ENCODE measurements around the gene CLDN19. TPM values are rescaled to one million over a fixed set of nuclear protein-coding genes. Genes with fewer than 3 reads are reported as not detected.

The CLDN19 gene
- total RNA-seq, 4 donors from 2014 or later = 0.99 to 1.9 (median 1.1) TPM; not detected in 1

DNA sequence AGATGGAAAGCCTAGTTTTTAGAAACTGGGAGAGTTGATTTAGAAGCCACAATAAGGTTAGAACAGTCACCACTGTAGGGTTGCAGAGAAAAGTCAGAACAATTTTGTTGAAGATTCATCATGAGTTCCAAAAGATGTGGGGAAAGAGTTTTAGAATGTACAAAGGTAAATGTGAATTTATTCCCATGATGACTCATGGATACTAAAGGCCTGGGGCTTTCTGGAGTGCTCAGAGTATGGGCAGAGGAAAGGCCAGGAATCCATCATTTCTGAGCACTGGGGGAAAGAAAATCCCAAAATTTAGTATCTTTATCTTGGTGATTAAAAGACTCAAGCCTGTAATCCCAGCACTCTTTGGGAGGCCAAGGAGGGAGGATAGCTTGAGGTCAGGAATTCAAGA is 40.0 kb downstream of the CLDN19 start:
- TF ChIP-seq POLR2AphosphoS5 (IDR thresholded peaks at IDR 0.05) (no peak), POLR2A (IDR thresholded peaks at IDR 0.05; ENCODE audit: low read depth) (no peak), EP300 (IDR thresholded peaks at IDR 0.05) (no peak)
- TF ChIP-seq, protein P1, sequence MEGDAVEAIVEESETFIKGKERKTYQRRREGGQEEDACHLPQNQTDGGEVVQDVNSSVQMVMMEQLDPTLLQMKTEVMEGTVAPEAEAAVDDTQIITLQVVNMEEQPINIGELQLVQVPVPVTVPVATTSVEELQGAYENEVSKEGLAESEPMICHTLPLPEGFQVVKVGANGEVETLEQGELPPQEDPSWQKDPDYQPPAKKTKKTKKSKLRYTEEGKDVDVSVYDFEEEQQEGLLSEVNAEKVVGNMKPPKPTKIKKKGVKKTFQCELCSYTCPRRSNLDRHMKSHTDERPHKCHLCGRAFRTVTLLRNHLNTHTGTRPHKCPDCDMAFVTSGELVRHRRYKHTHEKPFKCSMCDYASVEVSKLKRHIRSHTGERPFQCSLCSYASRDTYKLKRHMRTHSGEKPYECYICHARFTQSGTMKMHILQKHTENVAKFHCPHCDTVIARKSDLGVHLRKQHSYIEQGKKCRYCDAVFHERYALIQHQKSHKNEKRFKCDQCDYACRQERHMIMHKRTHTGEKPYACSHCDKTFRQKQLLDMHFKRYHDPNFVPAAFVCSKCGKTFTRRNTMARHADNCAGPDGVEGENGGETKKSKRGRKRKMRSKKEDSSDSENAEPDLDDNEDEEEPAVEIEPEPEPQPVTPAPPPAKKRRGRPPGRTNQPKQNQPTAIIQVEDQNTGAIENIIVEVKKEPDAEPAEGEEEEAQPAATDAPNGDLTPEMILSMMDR (IDR thresholded peaks at IDR 0.05) = no peak
- Histone ChIP-seq H3K27me3 (no peaks in the 10 kb centered on the region), H3K9me3 (peaks cover 0 to 3% (median 0%) of the 10 kb centered on the region in 4 donors), H3K36me3 (peaks cover 72 to 100% (median 91%) of the 10 kb centered on the region in 4 donors), H3K4me1 (no peaks in the 10 kb centered on the region), H3K27ac (replicated peaks in 1 of 4) (no peak overlapping the region), H3K4me3 (no peak overlapping the region)
- no peak for DNase-seq (ENCODE audit: extremely low spot score)
- intact Hi-C loops (cut with DNase I) = no loop called here

DNA sequence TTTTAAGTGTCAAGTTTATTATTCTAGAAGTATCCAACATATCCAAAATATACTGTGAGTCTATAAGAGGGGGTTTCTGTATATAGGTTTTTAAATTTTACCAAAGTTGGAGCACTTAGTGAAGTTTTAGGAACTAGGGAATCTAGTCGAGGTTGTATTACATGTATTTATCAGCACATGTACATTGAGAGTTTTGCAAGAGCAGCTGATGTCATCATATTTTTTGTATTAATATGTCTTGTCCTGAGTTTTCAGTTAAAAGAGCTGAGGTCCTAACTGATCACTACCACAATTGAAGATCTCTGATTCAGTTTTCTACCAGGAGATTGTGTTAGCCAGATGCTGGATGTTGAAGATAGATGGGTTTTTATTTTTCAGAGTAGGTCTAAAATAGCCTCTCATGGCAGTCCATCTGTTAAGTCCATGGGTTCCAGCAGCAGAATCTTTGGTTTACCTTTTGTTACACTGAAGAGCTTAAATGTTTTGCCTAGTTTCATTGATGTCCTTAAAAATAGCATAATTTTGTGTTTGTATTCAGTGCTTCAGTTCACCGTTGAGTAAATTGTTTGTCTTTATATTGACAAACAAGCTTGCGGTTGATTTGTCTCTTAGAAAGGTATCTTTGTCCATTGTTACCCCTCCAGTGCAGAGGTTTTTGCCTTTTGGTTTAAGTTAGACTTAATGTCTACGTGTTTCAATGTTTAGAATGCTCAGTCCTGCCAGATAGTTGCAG is 41.8 kb downstream of the CLDN19 start:
- H3K36me3 ChIP-seq = peaks cover 58 to 93% (median 79%) of the 10 kb centered on the region in 4 donors

DNA sequence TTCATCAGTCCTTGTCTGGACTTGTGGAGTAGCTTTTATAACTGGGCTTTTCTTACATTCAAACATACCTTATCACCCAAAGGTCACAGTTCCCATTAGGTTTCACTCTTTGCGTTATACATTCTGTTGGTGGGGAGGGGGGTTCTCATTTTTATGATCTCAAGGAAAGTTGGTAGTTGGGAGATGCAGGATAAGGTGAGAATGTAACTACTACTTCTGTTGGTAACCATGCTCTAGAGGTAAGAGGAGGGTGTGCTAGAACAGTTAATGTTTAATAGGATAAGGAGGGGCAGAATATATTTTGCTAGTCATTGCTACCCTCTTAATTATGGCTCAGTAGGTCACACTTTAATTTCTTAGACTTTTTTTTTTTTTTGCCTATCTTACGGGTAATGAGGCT is 47.1 kb downstream of the CLDN19 start:
- Histone ChIP-seq H3K4me3 (no peak overlapping the region), H3K27me3 (no peaks in the 10 kb centered on the region), H3K27ac (replicated peaks in 1 of 4) (no peak overlapping the region), H3K4me1 (peaks cover 38 to 61% (median 57%) of the 10 kb centered on the region in 4 donors), H3K36me3 (peaks cover 17 to 40% (median 29%) of the 10 kb centered on the region in 4 donors), H3K9me3 (no peaks in the 10 kb centered on the region)
- TF ChIP-seq, protein P1 (IDR thresholded peaks at IDR 0.05) = no peak
- TF ChIP-seq POLR2A (IDR thresholded peaks at IDR 0.05; ENCODE audit: low read depth) (no peak), EP300 (IDR thresholded peaks at IDR 0.05) (no peak), POLR2AphosphoS5 (IDR thresholded peaks at IDR 0.05) (no peak)
- 90% methylated on average over 2 of the region's 2 CpGs for WGBS
- no peak for DNase-seq (ENCODE audit: extremely low spot score)
- intact Hi-C loops (cut with DNase I) = no loop called here

More for the DNA sequence above, 41.8 kb downstream of the CLDN19 start:
- TF ChIP-seq, protein P1 (IDR thresholded peaks at IDR 0.05) = no peak
- no peak for TF ChIP-seq EP300 (IDR thresholded peaks at IDR 0.05)
- no peak for TF ChIP-seq POLR2A (IDR thresholded peaks at IDR 0.05; ENCODE audit: low read depth)
- TF ChIP-seq POLR2AphosphoS5 (IDR thresholded peaks at IDR 0.05) = no peak
- Histone ChIP-seq H3K27me3 (no peaks in the 10 kb centered on the region), H3K27ac (replicated peaks in 1 of 4) (no peak overlapping the region), H3K9me3 (peaks cover 0 to 3% (median 0%) of the 10 kb centered on the region in 4 donors), H3K4me3 (no peak overlapping the region), H3K4me1 (peaks cover 0 to 12% (median 5%) of the 10 kb centered on the region in 4 donors)
- 92% methylated on average over 4 of the region's 4 CpGs for WGBS
- intact Hi-C loops (cut with DNase I) = no loop called here
- DNase-seq (ENCODE audit: extremely low spot score) = no peak

DNA sequence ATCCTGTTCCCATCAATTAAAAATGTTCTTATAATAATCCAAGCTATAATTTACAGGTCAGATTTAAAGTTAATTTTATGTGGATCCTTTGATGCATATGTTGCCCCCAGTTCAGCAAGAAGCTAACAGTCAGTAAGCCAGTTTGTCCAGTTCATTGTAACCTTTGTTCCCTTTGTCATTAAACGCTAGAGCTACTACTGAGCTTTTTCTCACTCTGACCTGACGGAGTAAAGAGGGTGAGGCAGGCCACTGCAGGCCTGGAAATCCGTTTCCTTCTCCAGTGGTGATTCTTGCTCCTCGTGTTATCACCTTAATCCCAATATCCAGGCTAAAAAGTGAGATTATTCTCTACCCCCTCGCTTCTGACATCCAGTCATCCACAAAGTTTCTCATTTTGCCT is 47.6 kb downstream of the CLDN19 start:
- H3K9me3 ChIP-seq = no peaks in the 10 kb centered on the region
- no peak overlapping the region for H3K27ac ChIP-seq (replicated peaks in 1 of 4)
- no peak overlapping the region for H3K4me3 ChIP-seq
- DNase-seq (ENCODE audit: extremely low spot score) = no peak
- WGBS = 50% methylated on average over 5 of the region's 5 CpGs
- H3K36me3 ChIP-seq = peaks cover 13 to 35% (median 27%) of the 10 kb centered on the region in 4 donors
- H3K27me3 ChIP-seq = no peaks in the 10 kb centered on the region
- H3K4me1 ChIP-seq = peaks cover 41 to 66% (median 62%) of the 10 kb centered on the region in 4 donors
- no peak for TF ChIP-seq POLR2A (IDR thresholded peaks at IDR 0.05; ENCODE audit: low read depth)
- intact Hi-C loops (cut with DNase I) = no loop called here

DNA sequence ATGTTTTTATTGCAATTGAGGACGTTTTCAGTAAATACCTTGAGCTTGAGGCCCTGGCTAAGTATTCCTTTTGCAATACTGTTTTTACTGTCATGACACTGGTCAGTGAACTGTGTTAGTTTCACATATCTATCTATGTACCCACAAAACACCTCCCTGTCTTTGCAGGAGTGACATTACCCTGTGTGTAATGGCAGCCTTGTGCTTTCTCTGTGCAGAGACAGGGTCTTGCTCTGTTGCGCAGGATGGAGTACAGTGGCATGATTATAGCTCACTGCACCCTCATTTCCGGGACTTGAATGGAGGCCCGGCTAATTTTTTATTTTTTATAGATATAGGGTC is 48.9 kb downstream of the CLDN19 start:
- intact Hi-C loops (cut with DNase I) = no loop called here
- no peak overlapping the region for H3K27ac ChIP-seq (replicated peaks in 1 of 4)
- peaks cover 0 to 22% (median 15%) of the 10 kb centered on the region in 4 donors for H3K36me3 ChIP-seq
- no peak for DNase-seq (ENCODE audit: extremely low spot score)
- no peaks in the 10 kb centered on the region for H3K9me3 ChIP-seq
- H3K27me3 ChIP-seq = no peaks in the 10 kb centered on the region
- H3K4me1 ChIP-seq = peaks cover 54 to 79% (median 75%) of the 10 kb centered on the region in 4 donors
- 65% methylated on average over 4 of the region's 4 CpGs for WGBS
- TF ChIP-seq EP300 (IDR thresholded peaks at IDR 0.05) (no peak), POLR2A (IDR thresholded peaks at IDR 0.05; ENCODE audit: low read depth) (no peak), POLR2AphosphoS5 (IDR thresholded peaks at IDR 0.05) (no peak)
- TF ChIP-seq, protein P1 (IDR thresholded peaks at IDR 0.05) = no peak
- no peak overlapping the region for H3K4me3 ChIP-seq

All from esophagus muscularis mucosa (tissue), 4 donors.